HFF-Myc (cell line): ENCODE measurements around the gene SMG7.

Experiments used
- DNase-seq: peaks from one replicate; pipeline ENCODE4 v3.0.0-alpha.2; 2011; ENCODE audit warnings: low read depth; ENCODE audit errors: extremely low read depth
- H3K4me3 ChIP-seq: replicated peaks from 2 replicates; pipeline ENCODE4 v1.5.1; 2011; ENCODE audit warnings: low read depth, mild to moderate bottlenecking, control low read depth, low read length
- TF ChIP-seq, protein P1 (sequence below): IDR thresholded peaks from 2 replicates; pipeline ENCODE4 v1.5.1; 2012; ENCODE audit warnings: mild to moderate bottlenecking, low read depth, low read length, control low read depth; ENCODE audit errors: missing control alignments

Gene SMG7

GRCh38 chr1:183582021-183582713 is 109.9 kb downstream of the SMG7 start:
- TF ChIP-seq, protein P1, sequence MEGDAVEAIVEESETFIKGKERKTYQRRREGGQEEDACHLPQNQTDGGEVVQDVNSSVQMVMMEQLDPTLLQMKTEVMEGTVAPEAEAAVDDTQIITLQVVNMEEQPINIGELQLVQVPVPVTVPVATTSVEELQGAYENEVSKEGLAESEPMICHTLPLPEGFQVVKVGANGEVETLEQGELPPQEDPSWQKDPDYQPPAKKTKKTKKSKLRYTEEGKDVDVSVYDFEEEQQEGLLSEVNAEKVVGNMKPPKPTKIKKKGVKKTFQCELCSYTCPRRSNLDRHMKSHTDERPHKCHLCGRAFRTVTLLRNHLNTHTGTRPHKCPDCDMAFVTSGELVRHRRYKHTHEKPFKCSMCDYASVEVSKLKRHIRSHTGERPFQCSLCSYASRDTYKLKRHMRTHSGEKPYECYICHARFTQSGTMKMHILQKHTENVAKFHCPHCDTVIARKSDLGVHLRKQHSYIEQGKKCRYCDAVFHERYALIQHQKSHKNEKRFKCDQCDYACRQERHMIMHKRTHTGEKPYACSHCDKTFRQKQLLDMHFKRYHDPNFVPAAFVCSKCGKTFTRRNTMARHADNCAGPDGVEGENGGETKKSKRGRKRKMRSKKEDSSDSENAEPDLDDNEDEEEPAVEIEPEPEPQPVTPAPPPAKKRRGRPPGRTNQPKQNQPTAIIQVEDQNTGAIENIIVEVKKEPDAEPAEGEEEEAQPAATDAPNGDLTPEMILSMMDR = no peak
- H3K4me3 ChIP-seq = no peak overlapping the region

GRCh38 chr1:183583466-183583865 is 111.2 kb downstream of the SMG7 start:
- no peak overlapping the region for H3K4me3 ChIP-seq
- TF ChIP-seq, protein P1 = no peak
- no peak for DNase-seq

More at GRCh38 chr1:183582021-183582713, 109.9 kb downstream of the SMG7 start:
- DNase-seq = no peak

DNA sequence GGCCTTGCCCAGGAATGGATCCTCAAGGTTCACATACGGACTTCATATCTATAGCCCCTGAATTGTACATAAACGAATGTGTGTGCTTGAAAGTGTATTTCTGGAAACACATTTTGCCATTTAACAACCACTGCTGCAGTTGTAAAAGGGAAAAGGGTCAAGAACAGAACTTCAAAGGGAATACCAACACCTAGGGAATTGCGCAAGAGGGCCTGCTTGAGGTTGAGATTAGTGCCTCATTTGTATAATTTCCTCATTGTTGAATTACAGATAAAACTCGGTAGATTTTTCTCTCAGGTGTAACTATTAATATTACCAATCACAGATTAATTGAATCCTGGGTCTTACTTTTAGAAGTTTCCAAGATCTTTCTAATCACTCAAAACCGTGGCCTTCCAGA is 111.8 kb downstream of the SMG7 start:
- no peak overlapping the region for H3K4me3 ChIP-seq
- TF ChIP-seq, protein P1 = no peak
- DNase-seq = no peak

- H3K4me3 ChIP-seq = no peak overlapping the region
- TF ChIP-seq, protein P1 = no peak
- no peak for DNase-seq
Observed at GRCh38 chr1:183585038-183585437, 112.7 kb downstream of the SMG7 start.

GRCh38 chr1:183586455-183586854 is 114.2 kb downstream of the SMG7 start:
- TF ChIP-seq, protein P1 = no peak
- no peak overlapping the region for H3K4me3 ChIP-seq

DNA sequence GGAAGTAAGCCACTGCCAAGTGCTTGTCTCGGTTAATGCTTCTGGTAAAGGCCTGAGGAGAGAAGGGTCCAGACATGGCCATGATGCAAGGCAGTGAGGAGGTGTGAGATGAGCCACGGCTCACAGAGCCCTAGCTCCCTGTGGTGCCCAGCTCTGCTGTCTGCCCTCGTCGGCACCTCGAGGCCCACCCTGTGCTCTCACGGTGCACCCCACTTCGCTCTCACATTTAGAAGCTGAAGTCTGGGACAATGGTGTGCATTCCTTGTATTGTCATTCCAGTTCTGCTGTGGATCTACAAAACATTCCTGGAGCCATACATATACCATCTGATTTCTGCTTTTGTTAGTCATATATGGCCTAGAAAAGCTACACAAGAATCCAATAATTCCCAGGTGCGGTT is 114.6 kb downstream of the SMG7 start:
- TF ChIP-seq, protein P1 = no peak
- H3K4me3 ChIP-seq = no peak overlapping the region
- DNase-seq = no peak

More at GRCh38 chr1:183586455-183586854, 114.2 kb downstream of the SMG7 start:
- no peak for DNase-seq

DNA sequence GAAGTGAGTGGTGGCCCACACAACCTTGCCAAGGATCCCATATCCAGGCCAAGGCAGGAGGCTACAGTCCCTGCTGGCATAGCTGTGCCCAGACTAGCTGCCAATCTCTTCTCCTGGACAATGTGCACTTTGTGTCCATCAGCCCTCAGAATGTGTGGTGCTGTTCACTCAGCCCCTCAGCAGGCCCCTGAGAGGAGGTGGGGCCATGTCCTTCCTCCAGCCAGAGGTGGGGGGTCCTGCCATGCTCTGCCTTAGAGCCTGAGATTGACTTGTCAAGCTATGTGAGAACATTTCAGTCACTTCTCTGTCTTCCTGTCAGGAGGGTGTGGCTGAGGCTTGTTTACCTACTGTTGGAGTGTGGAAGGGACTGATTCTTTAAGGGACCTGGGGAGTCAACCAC is 116.5 kb downstream of the SMG7 start:
- DNase-seq = no peak
- no peak overlapping the region for H3K4me3 ChIP-seq
- TF ChIP-seq, protein P1 = no peak
